Stimulated activated CD4-positive, alpha-beta T cell treated with anti-CD3 and anti-CD28 coated beads, Interleukin-1b, Interleukin-23, amount 100 ng/mL, for 24 hours (primary cell): Measurements from ENCODE around the gene CCSER1.
"Not testable (repeated sequence)": the region's sequence is repeated elsewhere in the genome, so short reads cannot be mapped to it uniquely, and the experiment has no call there.

Source experiments
- DNase-seq, 4 experiments: peaks; one replicate each; pipeline ENCODE4 v3.0.0-alpha.2; 2020; ENCODE audit warnings: low read depth in 4 of 4, low spot score in 1 of 4

Gene CCSER1

DNA sequence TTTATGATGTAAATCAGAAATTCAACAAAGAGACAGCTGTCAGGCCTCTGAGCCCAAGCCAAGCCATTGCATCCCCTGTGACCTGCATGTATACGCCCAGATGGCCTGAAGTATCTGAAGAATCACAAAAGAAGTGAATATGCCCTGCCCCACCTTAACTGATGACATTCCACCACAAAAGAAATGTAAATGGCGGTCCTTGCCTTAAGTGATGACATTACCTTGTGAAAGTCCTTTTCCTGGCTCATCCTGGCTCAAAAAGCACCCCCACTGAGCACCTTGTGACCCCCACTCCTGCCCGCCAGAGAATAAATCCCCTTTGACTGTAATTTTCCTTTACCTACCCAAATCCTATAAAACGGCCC, 1496.4 kb downstream of the CCSER1 start:
- not testable (repeated sequence) for DNase-seq

DNA sequence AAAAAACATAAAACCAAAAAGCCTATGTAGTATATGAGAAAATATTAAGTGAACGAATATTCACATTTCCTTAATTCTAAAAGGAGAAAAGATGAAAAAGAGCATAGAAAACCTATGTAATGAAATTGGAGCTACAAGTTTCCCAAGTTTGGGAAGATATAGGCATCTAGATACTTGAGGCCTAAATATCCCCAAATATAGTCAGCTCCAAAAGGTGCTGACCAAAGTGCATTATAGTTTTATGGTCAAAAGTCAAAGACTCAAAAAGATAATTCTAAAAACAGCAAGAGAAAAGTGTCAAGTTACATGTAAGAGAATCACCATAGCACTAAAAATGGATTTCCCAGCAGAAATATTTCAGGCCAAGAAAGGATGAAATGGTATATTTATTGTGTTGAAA, 1502.9 kb downstream of the CCSER1 start:
- DNase-seq, result no peak

DNA sequence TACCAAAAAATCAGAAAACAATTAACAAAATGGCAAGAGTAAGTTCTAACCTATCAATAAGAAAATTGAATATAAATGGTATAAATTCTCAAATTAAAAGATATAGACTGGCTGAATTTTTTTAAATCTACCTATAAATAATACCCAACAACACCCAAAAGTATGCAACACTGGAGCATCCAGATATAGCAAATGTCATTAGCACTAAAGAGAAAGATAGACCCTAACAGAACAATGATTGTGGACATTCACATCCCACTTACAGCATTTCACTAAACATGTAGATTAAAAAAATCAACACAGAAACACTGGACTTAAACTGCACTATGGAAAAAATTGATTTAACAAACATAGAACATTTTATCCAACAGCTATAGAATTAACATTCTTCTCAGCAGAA, 1503.6 kb downstream of the CCSER1 start:
- DNase-seq, result no peak

DNA sequence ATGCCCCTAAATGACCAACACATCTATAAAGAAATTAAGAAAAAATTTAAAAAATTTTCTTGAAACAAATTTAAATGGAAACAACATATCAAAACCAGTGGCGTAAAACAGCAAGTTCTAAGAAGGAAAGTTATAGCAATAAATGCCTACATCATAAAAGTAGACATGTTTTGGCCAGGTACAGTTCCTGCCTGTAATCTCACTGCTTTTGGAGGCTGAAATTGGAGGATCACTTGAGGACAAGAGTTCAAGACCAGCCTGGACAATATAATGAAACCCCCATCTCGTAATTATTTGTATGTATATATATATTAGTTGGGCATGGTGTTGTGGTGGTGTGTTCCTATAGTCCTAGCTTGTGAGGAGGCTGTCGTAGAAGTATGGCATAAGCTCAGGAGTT, 1504.1 kb downstream of the CCSER1 start:
- DNase-seq, result no peak

DNA sequence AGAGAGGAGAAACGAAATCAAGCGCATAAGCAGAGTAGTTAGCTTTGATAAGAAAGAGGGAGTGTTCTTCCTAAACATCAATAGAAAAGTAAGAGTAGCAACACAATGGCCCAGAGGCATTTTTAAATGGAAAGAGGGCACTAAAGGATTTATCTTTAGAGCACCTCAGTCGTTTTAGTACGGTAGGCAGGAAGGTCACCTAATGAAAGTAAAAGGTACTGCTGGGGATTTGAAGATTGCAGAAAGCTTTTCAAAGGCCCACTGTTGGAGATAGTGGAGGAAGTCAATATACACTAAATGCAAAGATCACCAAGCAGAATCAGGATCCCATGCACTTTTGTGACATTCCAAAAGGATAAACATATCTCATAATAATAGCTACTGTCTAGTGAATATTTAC, 1508.9 kb downstream of the CCSER1 start:
- DNase-seq, result no peak
